Pancreas (tissue), 10 donors: ENCODE measurements around the gene CXXC1. TPM values are rescaled to one million over a fixed set of nuclear protein-coding genes. Genes with fewer than 3 reads are reported as not detected.
A peak's percentile ranks its signal among the peaks of the same experiment; 100 is the strongest.

Experiments
- ATAC-seq, 4 donors: fragments of 200-7000 bp; cut with Tn5 transposase; one replicate each; pipeline versions ENCODE4 v1.8.0 to v1.9.1; 2020; ENCODE audit warnings: mild to moderate bottlenecking in 4 of 4, moderate library complexity in 4 of 4
- DNase-seq, 6 donors: peaks; one replicate each; pipeline ENCODE4 v3.0.0-alpha.2; 2020
- FAIRE-seq: peaks from 2 replicates; lab custom pipeline; 2012; peaks lifted over from hg19 to GRCh38; lab: Jason Lieb, UNC
- H3K27ac ChIP-seq, 4 donors: fragments of 200-600 bp; sonication (generic); 1 replicate in 3 of 4; 2 replicates in 1 of 4; pipeline versions ENCODE4 v1.5.0 to v1.8.0; 2020
- H3K27me3 ChIP-seq, 4 donors: fragments of 200-600 bp; one replicate each; pipeline ENCODE4 v1.8.0; 2021
- H3K36me3 ChIP-seq, 3 donors: fragments of 200-600 bp; sonication (generic) in 1 of 3; one replicate each; pipeline versions ENCODE4 v1.5.0 to v1.8.0; 2020 to 2021
- H3K4me1 ChIP-seq, 3 donors: fragments of 200-600 bp; one replicate each; pipeline ENCODE4 v1.8.0; 2021
- H3K4me3 ChIP-seq, 4 donors: fragments of 200-600 bp; sonication (generic) in 2 of 4; one replicate each; pipeline versions ENCODE4 v1.5.0 to v1.8.0; 2020 to 2021
- H3K9me3 ChIP-seq, 4 donors: fragments of 200-600 bp; one replicate each; pipeline ENCODE4 v1.8.0; 2021
- CTCF ChIP-seq, 4 donors: fragments of 200-600 bp; sonication (generic) in 3 of 4; IDR thresholded peaks; one replicate each; pipeline versions ENCODE4 v1.5.0 to v1.8.0; 2021; ENCODE audit warnings: antibody characterized with exemption in 4 of 4
- WGBS, 2 donors: extraction: QIAGEN DNeasy Blood & Tissue Kit; methylation state at CpG; one replicate each; pipeline ENCODE4 v1.1.7; 2013; 5-methylcytosine and 5-hydroxymethylcytosine counted together
- intact Hi-C, 3 donors: fragments of 100-400 bp; cut with DNase I; formaldehyde crosslinking; loops; one replicate each; pipeline versions ENCODE4 v1.11.1 to v1.14.2; 2022
- polyA plus RNA-seq, 2 donors: library from polyadenylated mRNA; stranded (reverse); fragments of 200-250 nt; gene quantifications; one replicate each; pipeline ENCODE4 v1.2.3, GENCODE V29; 2013
- total RNA-seq, 6 donors: library from RNA; stranded (reverse); fragmentation: NEBNext Ultra II Directional in 4 of 6; extraction: Animal tissue kit (Norgen Biotek cat#: 25700) in 4 of 6; gene quantifications; one replicate each; pipeline versions ENCODE4 v1.2.1 to v1.2.4, GENCODE V29; 2021 to 2023
- donor health status: healthy with polysubstance abuse.
- donor health status: DM: no; HTN: no; CAD: no; lungs with moderate emphysema.
- donor health status: DM: no; HTN: no; CAD: no.
- donor health status: control.
- donor health status: control.
- donor health status: Bipolar disorder and iron deficiency.
- donor health status: DM: yes; HTN: yes; CAD: no.
- donor health status: DM: no; HTN: no; CAD: no.
- donor health status: DM: no; HTN: no; CAD: no.
- donor health status: DM: yes; HTN: yes; CAD: no.

CXXC1 gene
- total and polyA plus RNA-seq, 8 donors, result 39.6 to 245 (median 62.1) TPM

- Histone ChIP-seq H3K27ac (peak overlapping the region; percentile 88 to 96 (median 94)), H3K4me1 (peaks cover 9 to 21% (median 14%) of the 10 kb centered on the region in 3 donors), H3K9me3 (no peaks in the 10 kb centered on the region), H3K4me3 (peak overlapping the region; percentile 52 to 95 (median 86)), H3K27me3 (no peaks in the 10 kb centered on the region), H3K36me3 (peaks cover 0 to 10% (median 0%) of the 10 kb centered on the region in 3 donors)
- FAIRE-seq (no peak), ATAC-seq (no peak), DNase-seq (peak in 1 of 6 donors; percentile 29)
- WGBS, 2 donors, result 26 to 41% methylated on average over 23 to 35 of the region's 35 CpGs
- intact Hi-C loops, result no loop called here
- no peak for TF ChIP-seq CTCF (IDR thresholded peaks at IDR 0.05)
Observed at GRCh38 chr18:50281972-50282520, 5.4 kb downstream of the CXXC1 start.

- peak within 1 kb of the TSS; percentile 88 to 96 (median 94) for H3K27ac ChIP-seq
- H3K4me3 ChIP-seq, result peak within 1 kb of the TSS; percentile 52 to 95 (median 86)
- FAIRE-seq (peak; percentile 75), ATAC-seq (peak; percentile 93 to 96 (median 93)), DNase-seq (peak; percentile 95 to 99 (median 98))
- TF ChIP-seq CTCF (IDR thresholded peaks at IDR 0.05), result peak in 3 of 4 donors; percentile 6 to 28 (median 9)
- intact Hi-C loops, result no loop called here
- peaks cover 6 to 16% (median 6%) of the 10 kb centered on the region in 3 donors for H3K36me3 ChIP-seq
- H3K4me1 ChIP-seq, result peaks cover 9 to 19% (median 14%) of the 10 kb centered on the region in 3 donors
- H3K9me3 ChIP-seq, result no peaks in the 10 kb centered on the region
- 0% methylated on average over 58 to 63 of the region's 63 CpGs for WGBS, 2 donors
- no peaks in the 10 kb centered on the region for H3K27me3 ChIP-seq
Observed at GRCh38 chr18:50281295-50281971, 6.1 kb downstream of the CXXC1 start, which contains the start of gene MBD1. TSS of gene MBD1 (minus strand) at chr18:50281523. CDS start at chr18:50279992, 1,531 bp downstream.

- Histone ChIP-seq H3K4me3 (peak overlapping the region; percentile 52 to 95 (median 86)), H3K9me3 (no peaks in the 10 kb centered on the region), H3K36me3 (peaks cover 6 to 22% (median 12%) of the 10 kb centered on the region in 3 donors), H3K27me3 (no peaks in the 10 kb centered on the region), H3K27ac (peak overlapping the region; percentile 88 to 96 (median 94)), H3K4me1 (peaks cover 9 to 18% (median 14%) of the 10 kb centered on the region in 3 donors)
- no peak for TF ChIP-seq CTCF (IDR thresholded peaks at IDR 0.05)
- ATAC-seq, result no peak
- intact Hi-C loops, result no loop called here
- no peak for FAIRE-seq
- 0 to 1% methylated on average over 16 of the region's 16 CpGs for WGBS, 2 donors
- DNase-seq, result no peak
Observed at GRCh38 chr18:50280707-50281294, 6.7 kb downstream of the CXXC1 start.

GRCh38 chr18:50279752-50280151 is 7.7 kb downstream of the CXXC1 start:
- no peak for TF ChIP-seq CTCF (IDR thresholded peaks at IDR 0.05)
- Histone ChIP-seq H3K9me3 (no peaks in the 10 kb centered on the region), H3K27me3 (no peaks in the 10 kb centered on the region), H3K4me3 (peak overlapping the region in 2 of 4 donors; percentile 90 to 95), H3K36me3 (peaks cover 12 to 33% (median 23%) of the 10 kb centered on the region in 3 donors), H3K27ac (no peak overlapping the region), H3K4me1 (peaks cover 9 to 18% (median 14%) of the 10 kb centered on the region in 3 donors)
- DNase-seq (peak in 1 of 6 donors; percentile 41), ATAC-seq (no peak), FAIRE-seq (no peak)
- intact Hi-C loops, result no loop called here
- 87 to 96% methylated on average over 7 of the region's 7 CpGs for WGBS, 2 donors
